ENCODE results near the gene ZNF469.

GRCh38 chr16:88383401-88384221 is 852 bp downstream of the ZNF469 start:
- TF ChIP-seq, protein P1, sequence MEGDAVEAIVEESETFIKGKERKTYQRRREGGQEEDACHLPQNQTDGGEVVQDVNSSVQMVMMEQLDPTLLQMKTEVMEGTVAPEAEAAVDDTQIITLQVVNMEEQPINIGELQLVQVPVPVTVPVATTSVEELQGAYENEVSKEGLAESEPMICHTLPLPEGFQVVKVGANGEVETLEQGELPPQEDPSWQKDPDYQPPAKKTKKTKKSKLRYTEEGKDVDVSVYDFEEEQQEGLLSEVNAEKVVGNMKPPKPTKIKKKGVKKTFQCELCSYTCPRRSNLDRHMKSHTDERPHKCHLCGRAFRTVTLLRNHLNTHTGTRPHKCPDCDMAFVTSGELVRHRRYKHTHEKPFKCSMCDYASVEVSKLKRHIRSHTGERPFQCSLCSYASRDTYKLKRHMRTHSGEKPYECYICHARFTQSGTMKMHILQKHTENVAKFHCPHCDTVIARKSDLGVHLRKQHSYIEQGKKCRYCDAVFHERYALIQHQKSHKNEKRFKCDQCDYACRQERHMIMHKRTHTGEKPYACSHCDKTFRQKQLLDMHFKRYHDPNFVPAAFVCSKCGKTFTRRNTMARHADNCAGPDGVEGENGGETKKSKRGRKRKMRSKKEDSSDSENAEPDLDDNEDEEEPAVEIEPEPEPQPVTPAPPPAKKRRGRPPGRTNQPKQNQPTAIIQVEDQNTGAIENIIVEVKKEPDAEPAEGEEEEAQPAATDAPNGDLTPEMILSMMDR (IDR thresholded peaks at IDR 0.05; ENCODE audit: low read depth, low read length) = no peak
- no peak for TF ChIP-seq EZH2phosphoT487 (IDR thresholded peaks at IDR 0.05; ENCODE audit: low read depth)
